Lung microvascular endothelial cell (primary cell): ENCODE data around the gene GPX2. TPM values are rescaled to one million over a fixed set of nuclear protein-coding genes. Genes with fewer than 3 reads are reported as not detected.
A peak's percentile ranks its signal among the peaks of the same experiment; 100 is the strongest.

Source experiments
- DNase-seq, 2 donors: peaks; one replicate each; pipeline versions ENCODE4 v3.0.0 to v3.0.0-alpha.2; 2010; ENCODE audit warnings: low read depth in 2 of 2
- total RNA-seq: library from RNA; depleted of rRNA; stranded (reverse); fragments of >200 nt; gene quantifications from 2 replicates; pipeline ENCODE4 v1.2.1, GENCODE V29; 2014

The GPX2 gene
- total RNA-seq = not detected in 2 replicates

GRCh38 chr14:64942531-64943111 lies at the start of gene GPX2:
TSS of gene GPX2 (minus strand) at chr14:64942745. CDS start at chr14:64942726, 19 bp downstream.
- DNase-seq = no peak

GRCh38 chr14:64990939-64991338 lies 48.4 kb upstream of the GPX2 start:
- no peak for DNase-seq

DNA sequence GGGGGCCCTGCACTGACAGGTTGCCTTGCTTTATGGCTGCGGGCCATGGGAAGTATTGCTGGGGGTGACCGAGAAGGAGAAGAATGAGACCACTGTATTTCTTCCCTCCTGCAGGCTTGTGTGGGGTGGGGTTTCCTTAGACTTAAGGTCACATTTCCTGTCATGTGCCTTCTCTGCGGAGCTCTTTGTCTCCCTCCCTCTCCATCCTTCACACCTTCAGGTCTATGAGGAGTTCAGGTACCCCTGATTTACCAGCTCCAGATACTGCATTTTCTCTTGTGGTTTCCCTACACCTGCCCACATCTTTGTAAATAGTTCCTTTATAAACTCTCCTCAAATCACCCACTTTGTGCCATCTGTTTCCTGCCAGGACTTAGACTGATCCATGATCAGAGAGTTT lies 47.8 kb upstream of the GPX2 start:
- DNase-seq = no peak

DNA sequence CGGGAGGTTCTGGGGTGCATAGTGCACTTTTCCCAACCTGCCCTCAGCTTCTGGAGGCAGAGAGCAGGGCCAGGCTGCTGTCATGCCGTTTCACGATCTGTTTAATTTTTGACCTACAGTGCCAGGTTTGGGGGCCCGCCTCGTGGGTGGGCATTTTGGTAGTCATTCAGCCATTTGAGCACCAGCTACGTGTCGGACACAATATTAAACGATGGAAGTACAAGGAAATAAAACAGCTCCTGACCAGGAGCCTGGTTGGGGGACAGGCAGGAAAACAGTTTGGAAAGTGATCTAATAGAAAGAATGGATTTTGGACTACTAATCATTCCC lies 44.9 kb upstream of the GPX2 start:
- DNase-seq = no peak

GRCh38 chr14:64986648-64987437 lies 44.3 kb upstream of the GPX2 start, which contains the start of gene FNTB:
TSS of gene FNTB (plus strand) at chr14:64986895. CDS start at chr14:64986954, 59 bp downstream.
- peak; percentile 97 to 98 for DNase-seq

- DNase-seq = peak; percentile 69 to 74
Measured at GRCh38 chr14:64983439-64984310, 41.1 kb upstream of the GPX2 start.

DNA sequence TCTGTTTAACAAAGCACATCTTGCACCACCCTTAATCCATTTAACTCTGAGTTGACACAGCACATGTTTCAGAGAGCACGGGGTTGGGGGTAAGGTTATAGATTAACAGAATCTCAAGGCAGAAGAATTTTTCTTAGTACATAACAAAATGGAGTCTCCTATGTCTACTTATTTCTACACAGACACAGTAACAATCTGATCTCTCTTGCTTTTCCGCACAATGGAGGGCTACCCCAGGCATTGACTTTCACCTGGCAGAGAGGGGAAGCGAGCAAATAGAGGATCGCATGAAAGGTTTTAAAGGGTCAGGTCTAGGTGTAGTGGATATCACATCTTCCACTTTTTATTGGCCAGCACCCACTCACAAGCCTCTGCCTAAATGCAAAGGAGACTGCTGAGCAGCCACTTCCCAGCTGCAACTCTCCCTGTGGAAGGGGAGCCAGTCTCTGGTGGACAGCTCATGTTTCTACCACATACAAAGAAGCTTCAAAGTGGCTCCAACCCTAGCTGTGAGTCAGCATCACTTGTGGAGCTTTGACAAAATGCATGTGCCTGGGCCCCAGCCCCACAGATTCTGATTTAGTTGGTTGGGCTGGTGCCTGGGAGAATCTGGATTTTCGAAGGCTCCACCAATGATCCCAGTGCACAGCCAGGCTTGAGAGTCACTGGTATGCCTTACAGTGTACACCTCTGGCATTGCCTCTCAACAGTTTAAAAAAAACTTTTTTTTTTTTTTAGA lies 37.0 kb upstream of the GPX2 start:
- no peak for DNase-seq

DNA sequence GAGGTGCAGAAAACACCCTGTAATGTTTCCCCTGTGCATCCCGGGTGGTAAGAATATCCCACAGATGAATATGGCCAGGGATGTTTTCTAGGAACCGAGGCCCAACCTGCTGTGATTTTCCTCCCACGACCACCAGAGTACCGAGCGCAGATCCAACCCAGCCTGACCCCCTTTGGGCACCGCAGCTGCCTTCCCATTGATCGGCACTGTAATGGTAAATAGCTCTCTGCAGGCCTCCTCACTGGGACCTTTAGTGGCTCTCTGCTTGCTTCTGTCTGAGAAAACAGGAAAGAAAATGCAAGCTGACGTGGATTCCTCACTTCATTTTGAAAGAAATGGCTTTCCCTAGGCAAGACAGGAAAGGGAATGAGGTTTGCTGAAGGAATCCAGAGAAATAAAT lies 32.0 kb upstream of the GPX2 start:
- DNase-seq = no peak

DNA sequence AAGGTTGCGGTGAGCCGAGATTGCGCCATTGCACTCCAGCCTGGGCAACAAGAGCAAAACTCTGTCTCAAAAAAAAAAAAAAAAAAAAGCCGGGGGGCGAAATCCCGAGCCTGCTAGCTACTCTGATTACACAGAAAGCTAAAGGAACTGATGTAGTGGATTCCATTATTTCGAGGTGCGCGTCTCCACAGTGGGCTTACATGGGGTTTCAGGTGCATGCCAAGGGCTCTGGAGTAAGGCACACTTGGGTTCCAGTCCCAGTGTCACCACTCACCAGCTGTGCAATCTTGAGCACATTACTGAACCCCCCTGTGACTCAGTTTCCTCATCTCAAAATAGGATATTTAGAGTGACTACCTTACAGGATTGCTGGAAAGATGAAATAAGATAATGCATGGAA lies 31.3 kb upstream of the GPX2 start:
- DNase-seq = no peak

GRCh38 chr14:64973026-64973442 lies 30.5 kb upstream of the GPX2 start:
- no peak for DNase-seq

GRCh38 chr14:64971943-64972791 lies 29.6 kb upstream of the GPX2 start, which contains the start of gene RAB15:
TSS of gene RAB15 (minus strand) at chr14:64972336. CDS start at chr14:64972076, 260 bp downstream.
- DNase-seq = peak; percentile 28 to 46

DNA sequence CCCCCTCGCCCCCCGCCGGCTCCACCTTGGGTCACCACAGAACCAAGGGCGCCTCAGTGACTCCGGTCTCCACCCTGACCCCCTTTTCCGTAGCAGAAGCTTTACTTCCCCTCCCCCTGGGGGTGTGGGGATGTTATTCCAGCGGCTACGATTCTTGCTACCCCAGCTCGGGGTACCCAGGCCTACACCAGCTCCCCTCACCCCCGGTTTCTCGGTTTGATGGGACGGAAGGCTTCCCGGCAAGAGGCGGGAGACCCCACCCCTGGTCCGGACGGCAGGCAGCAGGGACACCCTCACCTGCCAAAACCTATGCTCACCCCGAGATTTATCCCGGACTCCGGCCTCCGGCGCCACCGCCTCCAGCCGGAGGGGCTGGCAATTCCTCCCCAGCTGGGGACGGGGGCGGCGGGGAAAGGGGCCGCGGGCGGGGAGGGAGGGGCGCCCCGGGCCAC lies 29.0 kb upstream of the GPX2 start:
- DNase-seq = no peak

DNA sequence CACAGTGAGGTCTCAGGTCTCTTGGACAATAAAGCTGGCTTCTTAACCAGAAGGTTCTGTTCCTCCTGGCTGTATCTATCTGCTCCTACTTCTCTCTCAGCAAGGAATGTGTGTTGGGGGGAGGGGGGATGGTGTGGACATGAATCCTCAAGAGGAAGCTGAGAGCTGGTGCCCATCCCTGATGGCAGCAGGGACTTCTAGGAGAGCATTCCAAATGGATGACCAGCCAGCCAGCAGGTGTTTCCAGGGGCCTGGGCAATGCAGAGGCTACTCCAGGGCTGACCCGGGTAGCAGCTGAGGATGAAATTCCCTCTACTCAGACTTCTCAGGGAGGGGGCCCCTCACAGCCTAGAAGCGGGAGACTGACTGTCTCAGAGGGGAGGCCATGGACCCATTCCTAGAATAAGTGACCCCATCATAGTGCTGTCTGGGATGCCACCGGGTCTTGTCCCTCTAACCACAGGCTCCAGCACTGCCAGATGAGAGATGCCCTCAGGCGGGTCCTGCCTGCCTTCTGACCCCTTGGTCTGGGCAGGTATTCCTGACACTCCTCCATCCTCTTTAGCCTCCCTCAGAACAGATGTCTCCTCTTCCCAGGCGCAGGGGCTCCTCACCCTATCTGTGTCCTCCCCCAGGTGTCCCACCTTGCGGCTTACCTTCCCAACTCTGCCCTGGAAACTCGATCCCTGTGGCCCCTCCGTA lies 28.4 kb upstream of the GPX2 start:
- DNase-seq = no peak

DNA sequence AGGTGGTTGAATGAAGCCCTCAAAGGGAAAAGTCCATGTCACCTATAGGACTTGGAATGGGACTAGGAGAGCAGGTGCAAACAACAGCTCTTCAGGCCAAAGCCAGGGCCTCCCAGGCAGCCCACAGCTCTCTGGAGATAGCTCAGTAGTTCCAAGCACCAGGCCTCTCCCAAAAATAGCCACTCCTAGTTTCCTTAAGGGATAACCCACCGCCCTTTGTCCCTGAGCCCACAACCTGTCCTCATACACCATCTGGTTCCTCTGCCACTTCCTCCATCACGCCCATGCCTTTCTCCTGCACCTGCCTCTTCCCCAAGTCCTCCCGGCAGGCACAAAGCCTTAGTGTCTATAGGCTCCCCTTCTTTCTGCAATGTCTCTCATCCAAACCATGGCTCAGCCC lies 27.5 kb upstream of the GPX2 start:
- DNase-seq = no peak

DNA sequence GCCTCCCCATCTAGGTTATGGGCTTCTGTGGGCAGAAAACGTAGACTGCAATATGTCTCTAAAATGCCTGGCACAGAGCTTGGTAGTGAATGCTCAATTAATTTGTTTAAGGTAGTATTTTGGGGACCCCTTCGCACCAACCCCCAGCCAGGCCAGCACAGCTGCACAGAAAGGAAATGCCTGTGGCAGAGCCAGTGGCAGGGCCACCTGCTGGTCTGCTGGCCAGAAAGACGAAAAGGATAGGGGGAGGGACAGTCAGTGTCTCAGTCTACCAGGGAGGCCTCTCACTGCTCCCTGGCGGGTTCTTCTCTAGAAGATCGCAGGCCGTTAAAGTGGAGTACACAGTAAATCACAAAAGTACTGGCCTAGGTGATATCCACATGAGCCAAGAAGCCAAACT lies 26.1 kb upstream of the GPX2 start:
- no peak for DNase-seq

DNA sequence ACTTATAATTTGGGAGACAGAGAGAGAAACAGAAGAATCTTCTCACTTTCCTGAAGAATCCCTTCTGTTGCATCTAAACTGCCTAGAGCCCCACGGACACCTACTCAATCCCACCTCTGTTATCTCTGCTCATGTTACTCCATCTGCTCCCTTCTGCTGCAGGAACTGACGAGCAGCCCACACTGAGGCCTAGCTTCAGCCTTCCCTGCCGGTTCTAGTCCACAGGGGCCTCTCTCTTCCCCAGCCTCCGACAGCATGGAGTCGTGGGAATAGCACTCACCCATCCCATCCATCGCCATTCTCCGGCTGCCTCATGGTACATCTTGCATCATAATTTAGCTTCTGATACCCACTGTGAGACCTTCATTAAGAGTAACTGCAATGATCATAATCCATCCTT lies 25.6 kb upstream of the GPX2 start:
- no peak for DNase-seq

DNA sequence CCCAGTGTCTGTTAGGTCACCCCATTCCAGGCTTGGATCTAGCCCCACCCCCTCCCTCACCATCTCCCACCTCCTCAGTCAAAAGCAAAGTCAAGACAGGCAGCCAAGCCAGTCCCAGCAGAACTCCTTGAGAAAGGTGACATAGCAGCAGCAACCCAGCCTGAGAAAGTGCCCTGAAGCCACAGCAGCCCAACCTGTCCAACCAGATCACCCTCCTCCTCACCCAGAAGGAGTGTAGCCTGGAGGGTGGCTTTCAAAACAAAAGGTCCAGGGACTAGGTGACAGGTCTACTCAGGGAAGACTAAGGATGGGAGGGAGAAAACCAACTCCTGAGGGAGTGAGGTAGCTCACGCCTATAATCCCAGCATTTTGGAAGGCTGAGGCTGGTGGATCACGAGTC lies 24.4 kb upstream of the GPX2 start:
- DNase-seq = no peak

DNA sequence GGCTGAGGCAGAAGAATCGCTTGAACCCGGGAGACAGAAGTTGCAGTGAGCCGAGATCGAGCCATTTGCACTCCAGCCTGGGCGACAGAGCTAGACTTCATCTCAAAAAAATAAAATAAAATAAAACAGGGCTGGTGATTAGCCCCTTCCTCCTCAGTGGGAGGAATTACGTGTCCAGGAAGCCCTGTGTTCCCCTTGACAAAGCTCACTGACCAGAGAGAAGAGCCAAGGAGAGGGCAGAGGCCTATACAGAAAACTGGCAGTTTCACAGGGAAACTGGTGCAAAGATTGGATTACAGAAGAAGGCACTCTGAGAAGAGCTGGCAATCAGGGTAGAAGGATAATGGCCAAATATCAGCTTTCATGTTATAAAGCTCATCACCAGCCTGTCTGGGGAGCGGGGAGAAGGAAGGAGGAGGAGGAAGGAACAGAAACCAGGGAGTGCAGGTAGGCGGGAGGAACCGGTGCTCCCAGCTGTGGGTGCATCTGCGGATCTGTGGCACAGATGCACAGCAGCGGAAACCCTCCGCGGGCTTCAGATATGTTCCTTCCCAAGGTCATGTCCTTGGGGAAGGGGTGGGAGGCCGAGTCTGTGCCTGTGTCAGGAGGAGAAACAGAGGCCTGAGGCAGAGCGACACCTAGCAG lies 22.9 kb upstream of the GPX2 start:
- peak; percentile 36 to 44 for DNase-seq

DNA sequence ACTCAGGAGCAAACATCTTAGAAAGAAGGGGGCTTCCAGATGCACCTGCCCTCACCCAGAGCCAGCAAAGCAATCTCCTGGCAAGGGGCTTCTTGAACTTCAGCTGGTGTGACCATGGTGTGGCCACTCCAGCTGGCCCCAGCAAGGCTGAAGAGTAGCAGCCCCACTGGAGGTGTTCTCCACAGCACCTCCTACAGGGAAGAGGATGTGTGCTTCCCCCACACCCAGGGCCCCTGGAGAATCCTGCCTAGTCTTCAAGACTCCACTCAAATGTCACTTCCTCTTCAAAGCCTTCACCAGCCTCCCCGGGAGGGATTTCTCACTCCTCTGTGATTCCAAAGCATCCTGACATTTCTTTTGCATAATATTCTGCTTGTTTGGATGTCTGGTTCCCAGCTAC lies 21.1 kb upstream of the GPX2 start:
- DNase-seq = no peak
